RPMI8226 (cell line): ENCODE measurements around the gene CTBP2.

ENCODE experiments used
- DNase-seq: peaks from one replicate; pipeline ENCODE4 v3.0.0-alpha.2; 2015

Gene CTBP2

GRCh38 chr10:125003146-125003900 is 157.0 kb downstream of the CTBP2 start:
- DNase-seq: no peak

- DNase-seq: no peak
These were observed 157.8 kb downstream of the CTBP2 start for GRCh38 chr10:125002423-125003145.

- DNase-seq: no peak
These were observed 158.3 kb downstream of the CTBP2 start for GRCh38 chr10:125002047-125002422.

GRCh38 chr10:125001313-125002046 is 158.9 kb downstream of the CTBP2 start:
- no peak for DNase-seq

GRCh38 chr10:125000366-125001312 is 159.7 kb downstream of the CTBP2 start:
- DNase-seq: peak; percentile 44

- DNase-seq: peak; percentile 1
These were observed 160.7 kb downstream of the CTBP2 start for GRCh38 chr10:124999433-125000365.

- DNase-seq: peak; percentile 1
These were observed 161.6 kb downstream of the CTBP2 start for GRCh38 chr10:124998624-124999291.

- DNase-seq: peak; percentile 1
These were observed 162.4 kb downstream of the CTBP2 start for GRCh38 chr10:124997771-124998623.

- peak; percentile 1 for DNase-seq
These were observed 163.1 kb downstream of the CTBP2 start for GRCh38 chr10:124997306-124997705.

- DNase-seq: no peak
These were observed 163.5 kb downstream of the CTBP2 start for GRCh38 chr10:124996854-124997215.

GRCh38 chr10:124996127-124996853 is 164.1 kb downstream of the CTBP2 start:
- DNase-seq: peak; percentile 0

GRCh38 chr10:124995605-124996004 is 164.8 kb downstream of the CTBP2 start:
- peak; percentile 1 for DNase-seq

- DNase-seq: peak; percentile 1
These were observed 165.5 kb downstream of the CTBP2 start for GRCh38 chr10:124994573-124995473.

- no peak for DNase-seq
These were observed 166.5 kb downstream of the CTBP2 start for GRCh38 chr10:124993736-124994451.

GRCh38 chr10:124993345-124993708 is 167.0 kb downstream of the CTBP2 start:
- no peak for DNase-seq

- peak; percentile 60 for DNase-seq
These were observed 167.7 kb downstream of the CTBP2 start for GRCh38 chr10:124992462-124993344.
